Tibial nerve (tissue), 4 donors: ENCODE results near the gene PRPSAP2. TPM values are rescaled to one million over a fixed set of nuclear protein-coding genes. Genes with fewer than 3 reads are reported as not detected.
"Not testable (repeated sequence)": the region's sequence is repeated elsewhere in the genome, so short reads cannot be mapped to it uniquely, and the experiment has no call there.

Source experiments
- DNase-seq, 2 donors: peaks; one replicate each; pipeline ENCODE4 v3.0.0-alpha.2; 2019; ENCODE audit warnings: low spot score in 2 of 2
- H3K27ac ChIP-seq, 4 donors: fragments of 200-600 bp; sonication (generic) in 3 of 4; one replicate each; pipeline ENCODE4 v1.5.1; 2017 to 2019; ENCODE audit warnings: mild to moderate bottlenecking in 1 of 4
- H3K27me3 ChIP-seq, 2 donors: fragments of 200-600 bp; sonication (generic) in 1 of 2; one replicate each; pipeline versions ENCODE4 v1.5.1 to v1.6.0; 2017 to 2019
- H3K36me3 ChIP-seq, 3 donors: fragments of 200-600 bp; sonication (generic); one replicate each; pipeline ENCODE4 v1.5.1; 2018 to 2019
- H3K4me1 ChIP-seq, 4 donors: fragments of 200-600 bp; sonication (generic) in 3 of 4; one replicate each; pipeline ENCODE4 v1.5.1; 2017 to 2019
- H3K4me3 ChIP-seq, 4 donors: fragments of 200-600 bp; sonication (generic) in 3 of 4; one replicate each; pipeline ENCODE4 v1.5.1; 2017 to 2019; ENCODE audit warnings: mild to moderate bottlenecking in 1 of 4, moderate library complexity in 1 of 4
- H3K9me3 ChIP-seq, 4 donors: fragments of 200-600 bp; sonication (generic) in 3 of 4; one replicate each; pipeline ENCODE4 v1.5.1; 2017 to 2019
- EP300 ChIP-seq, 2 donors: sonication (generic); formaldehyde crosslinking; IDR thresholded peaks; one replicate each; pipeline ENCODE4 v1.6.1; 2017; ENCODE audit warnings: antibody characterized with exemption in 2 of 2, mild to moderate bottlenecking in 1 of 2
- POLR2A ChIP-seq, 2 donors: fragments of 450-650 bp; IDR thresholded peaks; one replicate each; pipeline ENCODE4 v1.6.1; 2017; ENCODE audit warnings: antibody characterized with exemption in 2 of 2, mild to moderate bottlenecking in 2 of 2, moderate library complexity in 2 of 2
- WGBS, 2 donors: methylation state at CpG; one replicate each; pipeline ENCODE4 v1.1.5; 2018; 5-methylcytosine and 5-hydroxymethylcytosine counted together
- total RNA-seq, 4 donors: library from RNA; depleted of rRNA; stranded (reverse); fragments of >200 nt; gene quantifications; one replicate each; pipeline ENCODE4 v1.1.0, GENCODE V29; 2016
- TF ChIP-seq, protein P1 (sequence below), 5 experiments: fragments of 200-600 bp in 3 of 5; fragments of 450-650 bp in 2 of 5; sonication (generic) in 3 of 5; IDR thresholded peaks; one replicate each; pipeline ENCODE4 v1.5.1; 2016 to 2019; ENCODE audit warnings: antibody characterized with exemption in 5 of 5, mild to moderate bottlenecking in 3 of 5, moderate library complexity in 2 of 5

The PRPSAP2 gene
- total RNA-seq, 4 donors from 2014 or later = 31.4 to 35.1 (median 33.7) TPM

GRCh38 chr17:18954321-18954720 lies 96.4 kb downstream of the PRPSAP2 start:
- TF ChIP-seq POLR2A (IDR thresholded peaks at IDR 0.05) (no peak), EP300 (IDR thresholded peaks at IDR 0.05) (no peak)
- TF ChIP-seq, protein P1, sequence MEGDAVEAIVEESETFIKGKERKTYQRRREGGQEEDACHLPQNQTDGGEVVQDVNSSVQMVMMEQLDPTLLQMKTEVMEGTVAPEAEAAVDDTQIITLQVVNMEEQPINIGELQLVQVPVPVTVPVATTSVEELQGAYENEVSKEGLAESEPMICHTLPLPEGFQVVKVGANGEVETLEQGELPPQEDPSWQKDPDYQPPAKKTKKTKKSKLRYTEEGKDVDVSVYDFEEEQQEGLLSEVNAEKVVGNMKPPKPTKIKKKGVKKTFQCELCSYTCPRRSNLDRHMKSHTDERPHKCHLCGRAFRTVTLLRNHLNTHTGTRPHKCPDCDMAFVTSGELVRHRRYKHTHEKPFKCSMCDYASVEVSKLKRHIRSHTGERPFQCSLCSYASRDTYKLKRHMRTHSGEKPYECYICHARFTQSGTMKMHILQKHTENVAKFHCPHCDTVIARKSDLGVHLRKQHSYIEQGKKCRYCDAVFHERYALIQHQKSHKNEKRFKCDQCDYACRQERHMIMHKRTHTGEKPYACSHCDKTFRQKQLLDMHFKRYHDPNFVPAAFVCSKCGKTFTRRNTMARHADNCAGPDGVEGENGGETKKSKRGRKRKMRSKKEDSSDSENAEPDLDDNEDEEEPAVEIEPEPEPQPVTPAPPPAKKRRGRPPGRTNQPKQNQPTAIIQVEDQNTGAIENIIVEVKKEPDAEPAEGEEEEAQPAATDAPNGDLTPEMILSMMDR (IDR thresholded peaks at IDR 0.05) = no peak
- H3K4me3 ChIP-seq = no peak overlapping the region
- DNase-seq = no peak
- WGBS, 2 donors = 82 to 92% methylated on average over 3 of the region's 3 CpGs
- no peaks in the 10 kb centered on the region for H3K27me3 ChIP-seq
- H3K36me3 ChIP-seq = no peaks in the 10 kb centered on the region
- H3K27ac ChIP-seq = no peak overlapping the region
- H3K9me3 ChIP-seq = no peaks in the 10 kb centered on the region
- no peaks in the 10 kb centered on the region for H3K4me1 ChIP-seq

GRCh38 chr17:18955009-18955408 lies 97.1 kb downstream of the PRPSAP2 start:
- Histone ChIP-seq H3K9me3 (no peaks in the 10 kb centered on the region), H3K27ac (no peak overlapping the region), H3K4me3 (no peak overlapping the region), H3K27me3 (no peaks in the 10 kb centered on the region), H3K36me3 (no peaks in the 10 kb centered on the region), H3K4me1 (no peaks in the 10 kb centered on the region)
- no peak for DNase-seq
- TF ChIP-seq, protein P1 (IDR thresholded peaks at IDR 0.05) = no peak
- no peak for TF ChIP-seq EP300 (IDR thresholded peaks at IDR 0.05)
- no peak for TF ChIP-seq POLR2A (IDR thresholded peaks at IDR 0.05)
- 90 to 93% methylated on average over 6 of the region's 6 CpGs for whole genome bisulfite sequencing, 2 donors

GRCh38 chr17:18956021-18956420 lies 98.1 kb downstream of the PRPSAP2 start:
- H3K27me3 ChIP-seq, H3K4me3 ChIP-seq, DNase-seq, H3K9me3 ChIP-seq, H3K4me1 ChIP-seq, H3K36me3 ChIP-seq, H3K27ac ChIP-seq: not testable (repeated sequence)
- WGBS, 2 donors = 90 to 98% methylated on average over 6 of the region's 6 CpGs

- WGBS, 2 donors = 83 to 87% methylated on average over 3 of the region's 3 CpGs
- no peak for DNase-seq
Measured at GRCh38 chr17:18956581-18956980, 98.7 kb downstream of the PRPSAP2 start.

GRCh38 chr17:18957831-18958230 lies 99.9 kb downstream of the PRPSAP2 start:
- Histone ChIP-seq H3K36me3 (no peaks in the 10 kb centered on the region), H3K4me1 (peaks cover 0 to 11% (median 0%) of the 10 kb centered on the region in 4 donors), H3K27me3 (no peaks in the 10 kb centered on the region), H3K4me3 (no peak overlapping the region), H3K27ac (no peak overlapping the region), H3K9me3 (no peaks in the 10 kb centered on the region)
- no peak for TF ChIP-seq EP300 (IDR thresholded peaks at IDR 0.05)
- TF ChIP-seq, protein P1 (IDR thresholded peaks at IDR 0.05) = no peak
- no peak for TF ChIP-seq POLR2A (IDR thresholded peaks at IDR 0.05)
- 87 to 90% methylated on average over 4 of the region's 4 CpGs for WGBS, 2 donors
- DNase-seq = no peak

More at GRCh38 chr17:18956581-18956980, 98.7 kb downstream of the PRPSAP2 start:
- H3K9me3 ChIP-seq = no peaks in the 10 kb centered on the region
- peaks cover 0 to 8% (median 0%) of the 10 kb centered on the region in 4 donors for H3K4me1 ChIP-seq
- no peak overlapping the region for H3K27ac ChIP-seq
- H3K27me3 ChIP-seq = no peaks in the 10 kb centered on the region
- no peaks in the 10 kb centered on the region for H3K36me3 ChIP-seq
- no peak overlapping the region for H3K4me3 ChIP-seq
- TF ChIP-seq EP300 (IDR thresholded peaks at IDR 0.05) = no peak
- TF ChIP-seq, protein P1 (IDR thresholded peaks at IDR 0.05) = no peak
- no peak for TF ChIP-seq POLR2A (IDR thresholded peaks at IDR 0.05)

DNA sequence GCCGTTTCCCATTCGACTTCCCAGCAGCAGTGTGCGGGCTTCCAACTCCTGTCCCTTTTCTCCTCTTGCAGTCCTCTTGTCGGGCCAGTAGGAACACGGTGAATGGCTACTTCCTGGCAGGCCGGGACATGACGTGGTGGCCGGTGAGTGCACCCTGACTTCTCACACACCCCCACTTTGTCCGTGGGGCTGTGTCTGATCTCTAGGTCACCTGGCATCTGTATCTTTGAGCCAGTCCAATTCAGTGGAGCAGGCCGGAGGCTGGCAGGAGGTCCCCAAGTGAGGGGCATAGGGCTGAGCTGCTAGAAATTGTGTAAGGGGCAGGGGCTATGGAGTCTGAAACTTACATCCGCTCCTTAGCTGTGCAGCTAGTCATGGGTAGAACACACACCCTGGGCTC lies 100.7 kb downstream of the PRPSAP2 start:
- no peak for TF ChIP-seq EP300 (IDR thresholded peaks at IDR 0.05)
- TF ChIP-seq, protein P1 (IDR thresholded peaks at IDR 0.05) = no peak
- TF ChIP-seq POLR2A (IDR thresholded peaks at IDR 0.05) = no peak
- no peak for DNase-seq
- Histone ChIP-seq H3K27ac (no peak overlapping the region), H3K9me3 (no peaks in the 10 kb centered on the region), H3K36me3 (no peaks in the 10 kb centered on the region), H3K27me3 (no peaks in the 10 kb centered on the region), H3K4me3 (no peak overlapping the region), H3K4me1 (peaks cover 0 to 11% (median 0%) of the 10 kb centered on the region in 4 donors)
- WGBS, 2 donors = 83 to 90% methylated on average over 11 of the region's 11 CpGs
